HUES64 (cell line): ENCODE measurements around the gene TARP.

Source experiments
- H3K27ac ChIP-seq: 2 replicates; pipeline ENCODE4 v1.7.0; 2013; ENCODE audit warnings: low read depth, low read length, inconsistent platforms
- H3K27me3 ChIP-seq: 2 replicates; pipeline ENCODE4 v1.6.1; 2013; ENCODE audit warnings: mild to moderate bottlenecking, low read length; ENCODE audit not compliant: insufficient read depth
- H3K36me3 ChIP-seq: 2 replicates; pipeline ENCODE4 v1.6.1; 2013; ENCODE audit warnings: mild to moderate bottlenecking, low read length; ENCODE audit not compliant: insufficient read depth
- H3K4me1 ChIP-seq: 2 replicates; pipeline ENCODE4 v1.6.1; 2013; ENCODE audit warnings: mild to moderate bottlenecking, low read length, moderate library complexity; ENCODE audit not compliant: insufficient read depth
- H3K4me3 ChIP-seq: 2 replicates; pipeline ENCODE4 v1.5.1; 2013; ENCODE audit warnings: mild to moderate bottlenecking, low read length, moderate library complexity
- H3K9ac ChIP-seq: 2 replicates; pipeline ENCODE4 v1.6.1; 2013; ENCODE audit warnings: mild to moderate bottlenecking, low read depth, low read length
- H3K9me3 ChIP-seq: 2 replicates; pipeline ENCODE4 v1.6.1; 2013; ENCODE audit warnings: low read depth, low read length; ENCODE audit not compliant: insufficient read depth
- WGBS: fragments of 150-250, 120-280 bp; methylation state at CpG from one replicate; pipeline ENCODE4 v1.1.7; 2013; ENCODE audit warnings: missing lambda C conversion rate; 5-methylcytosine and 5-hydroxymethylcytosine counted together

The TARP gene

DNA sequence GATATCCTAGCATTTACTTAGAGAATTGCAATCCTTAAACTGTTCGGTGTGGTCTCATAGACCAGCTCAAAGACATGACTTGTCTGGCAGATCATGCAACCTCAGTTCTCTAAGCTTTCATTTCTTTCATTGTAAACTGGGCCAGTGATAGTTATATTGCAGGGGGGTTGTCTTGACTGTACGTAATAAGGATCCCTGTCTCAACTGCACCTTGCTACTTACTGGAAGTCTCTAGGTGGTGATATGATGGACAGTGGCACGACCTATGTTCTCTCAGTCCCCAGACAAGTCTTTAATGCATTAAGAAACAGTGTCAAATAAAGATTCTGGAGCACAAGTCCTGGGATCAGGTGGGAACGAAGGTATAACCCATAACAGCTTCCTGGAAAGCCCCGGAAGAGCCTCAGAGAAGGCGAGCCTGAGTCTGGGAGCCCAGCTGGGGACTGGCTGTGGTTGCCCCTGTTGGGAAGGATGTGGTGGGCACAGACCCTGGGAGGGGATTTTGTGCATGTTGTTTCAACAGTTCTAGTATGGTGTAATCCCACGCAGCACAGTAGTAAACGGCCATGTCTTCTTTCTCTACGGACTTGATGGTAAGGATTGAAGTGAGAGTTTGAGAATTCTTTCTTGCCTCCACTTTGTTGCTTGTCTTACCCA lies 26.0 kb upstream of the TARP start:
- H3K9me3 ChIP-seq = no peaks in the 10 kb centered on the region
- no peaks in the 10 kb centered on the region for H3K27me3 ChIP-seq
- no peaks in the 10 kb centered on the region for H3K36me3 ChIP-seq
- no peak overlapping the region for H3K4me3 ChIP-seq
- 95% methylated on average over 9 of the region's 9 CpGs for WGBS
- no peak overlapping the region for H3K9ac ChIP-seq
- H3K4me1 ChIP-seq = no peaks in the 10 kb centered on the region
- no peak overlapping the region for H3K27ac ChIP-seq

DNA sequence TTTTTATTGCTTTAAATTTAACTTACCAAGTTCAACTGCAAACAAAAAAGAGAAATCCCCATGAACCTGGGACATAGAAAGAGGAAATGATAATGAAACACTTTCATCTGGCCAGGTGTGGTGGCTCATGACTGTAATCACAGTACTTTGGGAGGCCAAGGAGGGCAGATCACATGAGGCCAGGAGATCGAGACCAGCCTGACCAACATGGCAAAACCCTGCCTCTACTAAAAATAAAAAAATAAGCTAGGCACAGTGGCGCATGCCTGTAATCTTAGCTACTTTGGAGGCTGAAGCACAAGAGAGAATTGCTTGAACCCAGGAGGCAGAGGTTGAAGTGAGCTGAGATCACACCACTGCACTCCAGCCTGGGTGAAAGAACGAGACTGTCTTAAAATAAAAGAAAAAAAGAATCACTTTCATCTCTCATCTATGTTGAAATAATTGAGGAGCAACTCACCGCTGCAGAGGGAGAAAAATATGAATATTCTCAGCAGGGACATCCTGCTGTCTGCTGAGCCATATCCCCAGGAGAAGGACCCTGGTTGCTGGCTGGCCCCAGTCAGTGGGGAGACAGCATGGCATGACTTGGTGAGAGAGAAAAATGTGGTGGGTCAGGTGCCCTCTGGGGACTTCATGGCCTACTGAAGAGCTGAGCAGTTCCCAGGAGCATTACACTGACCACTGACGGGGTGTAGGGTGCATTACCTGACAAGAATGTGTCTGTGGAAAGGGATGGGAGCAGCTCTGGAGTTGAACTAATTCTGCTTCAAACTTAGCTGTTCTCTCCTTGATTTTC lies 22.8 kb upstream of the TARP start:
- Histone ChIP-seq H3K36me3 (no peaks in the 10 kb centered on the region), H3K27me3 (no peaks in the 10 kb centered on the region), H3K9me3 (no peaks in the 10 kb centered on the region), H3K27ac (no peak overlapping the region), H3K4me1 (no peaks in the 10 kb centered on the region), H3K9ac (no peak overlapping the region), H3K4me3 (no peak overlapping the region)
- 94% methylated on average over 4 of the region's 5 CpGs for WGBS

DNA sequence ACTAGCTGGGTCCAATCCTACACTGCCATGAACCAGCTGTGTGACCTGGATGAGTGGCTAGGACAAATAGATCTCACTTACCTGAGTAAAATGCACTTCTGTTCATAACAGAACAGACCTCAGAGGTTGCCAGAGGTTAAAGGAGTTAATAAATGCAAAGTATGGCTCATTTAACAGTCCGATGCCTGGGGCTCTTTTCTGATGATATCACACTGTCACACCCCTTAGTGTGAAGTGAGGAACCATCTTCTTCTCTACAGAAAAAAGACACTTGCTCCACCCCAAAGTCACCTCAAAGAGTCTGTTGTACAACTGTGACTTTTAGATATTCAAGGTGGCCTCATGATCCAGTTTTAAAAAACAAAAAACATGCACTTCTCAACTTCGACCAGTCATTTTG lies 21.5 kb upstream of the TARP start:
- WGBS = 100% methylated on average over 1 of the region's 2 CpGs

DNA sequence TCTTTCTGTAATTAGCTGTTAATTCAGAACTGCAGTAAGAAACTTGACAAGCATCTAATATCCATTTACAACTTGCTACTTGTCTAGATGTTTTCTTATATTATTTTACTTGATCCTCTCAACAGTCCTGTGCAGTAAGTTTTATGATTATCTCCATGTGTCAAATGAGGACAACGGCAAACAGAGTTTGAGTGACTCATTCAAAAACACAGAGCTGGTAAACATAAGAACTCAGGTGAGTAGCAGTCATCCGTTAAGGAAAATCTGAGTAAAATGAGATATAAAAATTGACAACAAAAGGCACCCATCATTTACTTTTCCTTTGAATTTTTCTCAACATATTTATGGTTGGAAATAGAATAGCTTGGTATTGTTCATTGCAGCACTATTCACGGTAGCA lies 19.0 kb upstream of the TARP start:
- Histone ChIP-seq H3K4me3 (no peak overlapping the region), H3K36me3 (no peaks in the 10 kb centered on the region), H3K27me3 (no peaks in the 10 kb centered on the region), H3K27ac (no peak overlapping the region), H3K9me3 (no peaks in the 10 kb centered on the region), H3K9ac (no peak overlapping the region), H3K4me1 (no peaks in the 10 kb centered on the region)
- 80% methylated on average over 2 of the region's 3 CpGs for WGBS

More for the DNA sequence above, 21.5 kb upstream of the TARP start:
- Histone ChIP-seq H3K9ac (no peak overlapping the region), H3K36me3 (no peaks in the 10 kb centered on the region), H3K4me3 (no peak overlapping the region), H3K27ac (no peak overlapping the region), H3K9me3 (no peaks in the 10 kb centered on the region), H3K4me1 (no peaks in the 10 kb centered on the region), H3K27me3 (no peaks in the 10 kb centered on the region)

DNA sequence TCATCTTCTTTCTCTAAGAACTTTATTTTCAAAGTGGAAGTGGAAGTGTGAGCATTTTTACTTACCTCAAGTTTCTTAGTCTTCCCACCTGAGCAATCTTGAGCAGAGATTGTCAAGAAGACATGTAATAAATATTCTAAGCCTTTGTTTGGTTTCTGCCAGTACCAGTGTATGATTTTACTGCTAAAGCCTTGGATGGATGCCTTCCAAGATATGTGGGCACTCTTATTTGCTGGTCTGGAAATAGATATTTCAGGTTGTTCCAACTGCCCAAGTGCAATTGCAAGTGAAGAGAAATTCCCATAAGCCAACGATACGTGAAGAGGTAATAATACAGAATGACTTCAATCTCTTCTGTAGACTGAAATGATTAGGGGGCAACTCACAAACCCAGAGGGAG lies 18.2 kb upstream of the TARP start:
- H3K36me3 ChIP-seq = no peaks in the 10 kb centered on the region
- WGBS = 98% methylated on average over 2 of the region's 2 CpGs
- no peaks in the 10 kb centered on the region for H3K27me3 ChIP-seq

DNA sequence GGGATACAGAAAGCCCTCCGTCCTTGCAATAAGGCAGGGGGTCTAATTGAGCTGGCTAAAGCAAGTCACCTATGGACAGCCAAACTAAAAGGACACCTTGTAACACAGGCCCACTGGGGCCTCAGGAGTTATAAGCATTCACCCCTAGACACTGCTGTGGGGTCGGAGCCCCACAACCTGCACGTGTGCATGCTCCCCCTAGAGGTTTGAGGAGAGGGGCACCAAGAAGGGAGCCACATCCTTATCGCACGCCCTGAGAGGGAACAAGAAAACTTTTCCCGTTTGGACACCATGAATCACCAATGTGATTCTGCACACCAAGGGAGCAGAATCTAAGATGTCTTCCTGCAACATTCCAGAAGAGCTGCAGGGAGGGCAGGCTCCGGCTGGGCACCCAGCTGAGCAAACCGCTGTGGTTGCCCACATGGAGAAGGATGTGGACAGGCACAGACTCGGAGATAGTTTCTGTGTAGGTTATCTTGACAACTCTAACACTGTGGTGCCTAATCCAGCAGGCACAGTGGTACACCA lies 17.7 kb upstream of the TARP start:
- Histone ChIP-seq H3K36me3 (no peaks in the 10 kb centered on the region), H3K4me3 (no peak overlapping the region), H3K9ac (no peak overlapping the region), H3K9me3 (no peaks in the 10 kb centered on the region), H3K4me1 (no peaks in the 10 kb centered on the region), H3K27me3 (no peaks in the 10 kb centered on the region), H3K27ac (no peak overlapping the region)
- WGBS = 87% methylated on average over 9 of the region's 9 CpGs

More for the DNA sequence above, 18.2 kb upstream of the TARP start:
- no peak overlapping the region for H3K9ac ChIP-seq
- no peaks in the 10 kb centered on the region for H3K9me3 ChIP-seq
- no peak overlapping the region for H3K27ac ChIP-seq
- H3K4me3 ChIP-seq = no peak overlapping the region
- no peaks in the 10 kb centered on the region for H3K4me1 ChIP-seq

DNA sequence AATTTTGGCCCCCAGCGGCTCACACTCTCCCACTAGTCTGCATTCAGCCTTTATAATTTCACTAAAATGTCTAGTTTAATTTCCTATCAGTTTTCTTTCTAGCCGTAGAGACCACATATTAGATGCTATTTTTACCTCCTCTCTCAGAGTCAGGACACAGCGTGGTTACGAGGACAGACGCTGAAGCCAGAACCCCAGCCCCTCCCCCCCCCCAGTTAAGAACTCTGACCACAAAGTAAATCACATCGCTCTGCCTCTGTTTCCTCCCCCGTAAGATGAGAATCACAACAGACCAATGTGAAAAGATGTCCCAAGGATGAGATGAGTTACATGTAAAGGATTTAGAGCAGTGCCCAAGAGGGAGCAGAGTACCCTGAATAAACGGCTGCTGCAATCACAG lies 11.1 kb upstream of the TARP start:
- no peaks in the 10 kb centered on the region for H3K36me3 ChIP-seq
- H3K27me3 ChIP-seq = no peaks in the 10 kb centered on the region
- peaks cover 5% of the 10 kb centered on the region; the same call in 1 of the 2 replicates for H3K4me1 ChIP-seq
- no peak overlapping the region for H3K27ac ChIP-seq
- H3K9me3 ChIP-seq = no peaks in the 10 kb centered on the region
- H3K9ac ChIP-seq = no peak overlapping the region
- H3K4me3 ChIP-seq = no peak overlapping the region
- 92% methylated on average over 8 of the region's 8 CpGs for WGBS

DNA sequence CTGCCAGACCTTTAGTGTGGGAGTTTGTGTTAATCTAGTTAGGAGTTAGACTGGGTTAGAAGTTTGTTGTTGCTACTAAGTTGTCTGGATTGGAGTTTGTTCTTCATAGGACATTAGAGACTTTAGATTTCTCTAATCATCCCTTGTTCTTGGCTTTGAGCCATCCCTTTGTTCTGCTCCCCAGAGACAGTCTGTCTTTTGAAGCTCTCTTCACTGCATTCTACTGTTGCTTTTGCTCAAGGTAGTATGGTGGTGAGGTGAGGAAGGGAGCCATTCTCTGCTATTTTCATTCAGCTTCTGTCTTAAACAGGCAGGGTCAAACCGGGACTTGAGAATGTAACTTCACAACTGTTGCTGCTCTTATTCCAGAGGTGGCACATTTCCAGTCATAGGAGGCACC lies 10.4 kb upstream of the TARP start:
- Histone ChIP-seq H3K9me3 (no peaks in the 10 kb centered on the region), H3K9ac (no peak overlapping the region), H3K4me1 (peaks cover 5% of the 10 kb centered on the region; the same call in 1 of the 2 replicates), H3K36me3 (no peaks in the 10 kb centered on the region), H3K27me3 (no peaks in the 10 kb centered on the region), H3K27ac (no peak overlapping the region), H3K4me3 (no peak overlapping the region)
- WGBS = 85% methylated on average over 1 of the region's 1 CpG

DNA sequence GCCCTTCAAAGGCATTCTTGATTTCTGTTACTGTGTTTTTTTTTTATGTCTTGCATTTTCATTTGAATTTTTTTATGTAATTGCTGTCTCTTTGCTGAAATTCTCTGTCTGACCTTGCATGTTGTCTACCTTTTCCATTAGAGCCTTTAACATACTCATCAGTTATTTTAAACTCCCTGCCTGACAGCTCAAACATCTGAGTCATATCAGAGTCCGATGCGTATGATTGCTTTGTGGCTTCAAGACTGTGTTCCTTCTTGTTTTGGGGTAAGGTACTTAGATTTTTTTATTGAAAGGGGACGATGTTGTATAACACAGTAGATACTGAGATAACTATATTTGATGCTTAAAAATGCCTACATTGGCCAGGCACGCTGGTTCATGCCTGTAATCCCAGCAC lies 9.7 kb upstream of the TARP start:
- no peak overlapping the region for H3K9ac ChIP-seq
- peaks cover 5% of the 10 kb centered on the region; the same call in 1 of the 2 replicates for H3K4me1 ChIP-seq
- H3K36me3 ChIP-seq = no peaks in the 10 kb centered on the region
- no peak overlapping the region for H3K27ac ChIP-seq
- WGBS = 92% methylated on average over 4 of the region's 4 CpGs
- no peaks in the 10 kb centered on the region for H3K27me3 ChIP-seq
- H3K4me3 ChIP-seq = no peak overlapping the region
- H3K9me3 ChIP-seq = no peaks in the 10 kb centered on the region

DNA sequence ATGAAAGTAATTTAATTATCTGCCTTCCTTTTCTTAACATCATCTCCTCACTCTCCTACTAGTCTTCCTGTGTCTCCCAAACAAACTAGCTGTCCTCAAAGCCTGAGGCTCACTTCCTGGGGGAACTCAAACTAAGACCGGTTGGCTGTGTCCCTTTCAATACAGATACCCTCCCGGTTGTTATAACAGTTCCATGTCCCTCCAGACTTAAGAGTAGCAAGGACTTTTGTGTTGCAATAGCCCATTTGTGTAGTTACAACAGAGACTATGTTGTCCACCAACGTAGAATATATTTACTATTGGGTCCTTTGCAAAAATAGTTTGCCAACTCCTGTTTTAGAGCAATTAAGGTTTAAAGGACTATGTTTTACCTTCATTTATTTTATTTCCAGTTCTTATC lies 8.6 kb upstream of the TARP start:
- 86% methylated on average over 3 of the region's 3 CpGs for WGBS
- H3K36me3 ChIP-seq = no peaks in the 10 kb centered on the region
- H3K27me3 ChIP-seq = no peaks in the 10 kb centered on the region
- no peak overlapping the region for H3K27ac ChIP-seq
- no peaks in the 10 kb centered on the region for H3K9me3 ChIP-seq
- no peak overlapping the region for H3K4me3 ChIP-seq
- no peak overlapping the region for H3K9ac ChIP-seq
- peaks cover 5% of the 10 kb centered on the region for H3K4me1 ChIP-seq

DNA sequence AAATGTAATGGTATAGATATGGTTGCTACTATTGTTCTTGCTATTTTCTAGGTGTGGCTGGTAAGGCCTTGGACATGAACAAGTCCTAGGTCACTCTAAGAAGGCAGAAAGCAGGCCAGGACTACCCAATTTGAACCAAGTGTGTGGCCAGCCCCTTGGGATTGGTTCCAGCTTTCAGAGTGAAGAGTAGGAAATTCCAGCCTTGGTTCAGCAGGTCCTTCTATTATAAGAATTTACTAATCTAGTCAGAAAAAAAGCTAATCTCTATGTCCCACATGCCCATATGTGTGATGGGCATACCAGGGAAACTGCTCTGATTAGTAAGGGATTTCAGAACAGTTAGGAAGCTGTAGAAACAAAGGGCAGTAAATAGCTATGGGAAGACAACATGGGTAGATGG lies 7.8 kb upstream of the TARP start:
- H3K9ac ChIP-seq = no peak overlapping the region
- no peaks in the 10 kb centered on the region for H3K9me3 ChIP-seq
- H3K27me3 ChIP-seq = no peaks in the 10 kb centered on the region
- H3K27ac ChIP-seq = no peak overlapping the region
- no peak overlapping the region for H3K4me3 ChIP-seq
- H3K36me3 ChIP-seq = no peaks in the 10 kb centered on the region
- H3K4me1 ChIP-seq = peaks cover 13% of the 10 kb centered on the region
